ENCODE results near the gene SH3BGRL.
"Not testable (repeated sequence)": the region's sequence is repeated elsewhere in the genome, so short reads cannot be mapped to it uniquely, and the experiment has no call there.

The SH3BGRL gene

DNA sequence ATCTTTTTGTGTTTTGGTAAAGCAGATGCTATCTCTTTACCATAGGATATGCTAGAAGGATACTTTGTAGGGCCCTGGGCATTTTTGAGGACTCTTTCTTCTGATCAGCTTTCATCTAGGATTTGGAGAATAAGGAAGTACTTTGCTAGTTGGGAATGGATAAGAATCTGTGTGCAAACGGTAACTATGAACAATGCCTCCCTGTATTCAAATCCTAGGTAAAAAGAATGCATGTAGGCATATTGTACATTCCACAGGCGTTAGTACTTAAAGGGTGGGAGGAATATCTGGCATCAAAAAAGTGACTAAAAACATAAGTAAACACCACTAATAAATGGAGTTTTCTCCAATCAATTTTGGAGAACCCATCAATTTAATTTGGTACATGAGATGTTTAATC lies 59.7 kb downstream of the SH3BGRL start:
- no peak for DNase-seq

DNA sequence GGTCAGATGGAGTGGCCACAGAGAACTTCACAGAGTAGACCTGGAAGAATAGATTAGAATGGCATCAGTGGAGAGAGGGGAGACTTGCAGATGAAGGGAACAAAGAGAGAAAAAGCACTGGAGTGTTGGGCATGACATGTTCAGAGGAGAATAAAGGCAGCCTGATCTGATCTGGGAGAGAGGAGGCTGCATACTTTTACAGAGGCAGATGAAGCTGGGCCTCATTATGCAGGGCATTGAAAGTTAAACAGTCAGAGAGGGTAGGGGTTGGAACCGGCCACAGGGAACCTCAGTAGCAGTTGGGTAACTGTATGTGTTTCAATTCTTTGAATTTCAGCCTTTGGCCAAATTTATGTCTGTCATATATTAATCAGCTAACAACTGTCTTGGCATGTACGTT lies 61.2 kb downstream of the SH3BGRL start:
- no peak for DNase-seq

DNA sequence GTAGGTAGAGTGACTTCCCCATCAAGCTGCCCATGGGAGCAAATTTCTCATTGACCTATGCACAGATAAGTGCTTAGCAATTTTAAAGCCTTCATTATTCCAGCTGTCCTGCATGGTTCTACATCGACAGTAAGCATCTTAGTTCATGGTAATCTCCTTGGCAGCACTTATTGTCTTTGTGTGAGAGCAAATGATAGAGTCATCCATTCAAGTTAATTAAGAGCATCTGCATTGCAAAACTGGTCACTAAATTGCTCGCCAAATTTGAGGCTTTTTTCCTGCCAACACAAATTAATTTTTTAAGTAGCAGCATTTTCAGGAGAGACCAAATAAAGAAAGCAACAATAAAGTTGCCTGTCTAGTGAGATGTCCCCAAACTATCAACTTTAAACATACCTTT lies 76.7 kb downstream of the SH3BGRL start:
- no peak for DNase-seq

GRCh38 chrX:81280148-81280547 lies 78.2 kb downstream of the SH3BGRL start:
- DNase-seq = no peak

DNA sequence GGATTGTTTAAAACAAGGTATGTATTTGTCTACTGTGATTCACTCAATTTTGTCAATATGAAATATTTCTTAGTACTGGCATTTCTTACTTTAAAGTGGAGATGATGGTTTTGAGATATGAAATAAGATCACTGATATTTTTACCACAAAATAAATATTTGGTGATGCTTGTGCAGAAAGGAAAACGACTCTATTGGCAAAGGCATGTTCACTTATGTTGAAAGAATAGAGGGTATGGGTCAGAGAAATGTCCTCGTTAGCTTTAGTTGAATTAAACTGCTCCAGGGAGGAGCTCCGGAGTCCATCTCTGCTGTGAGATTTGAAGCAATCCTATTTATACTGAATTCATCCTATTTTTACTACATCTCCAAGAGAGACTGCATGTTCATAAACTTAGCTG lies 84.2 kb downstream of the SH3BGRL start:
- DNase-seq = no peak

DNA sequence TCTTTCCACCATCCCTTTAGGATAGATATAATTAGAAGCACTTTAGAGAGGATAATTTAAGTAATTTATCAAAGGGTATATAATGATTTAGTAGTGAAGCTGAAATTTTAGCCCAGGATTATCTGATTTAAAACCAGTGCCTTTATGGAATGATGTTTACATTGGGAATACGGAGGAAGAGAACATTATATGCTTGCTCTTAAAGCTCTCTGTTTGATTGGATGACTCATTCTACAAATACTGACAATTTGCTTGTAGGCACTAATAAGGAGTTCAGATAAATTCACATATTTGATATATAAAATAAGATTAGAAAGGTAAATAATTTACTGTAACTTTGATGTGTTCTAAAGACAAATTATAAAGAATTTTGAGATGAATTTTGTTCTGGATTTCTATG lies 84.7 kb downstream of the SH3BGRL start:
- DNase-seq = no peak

GRCh38 chrX:81291996-81292395 lies 90.1 kb downstream of the SH3BGRL start:
- DNase-seq = no peak

GRCh38 chrX:81294101-81294500 lies 92.2 kb downstream of the SH3BGRL start:
- DNase-seq = no peak

- DNase-seq = no peak
Measured at GRCh38 chrX:81301877-81302276, 100.0 kb downstream of the SH3BGRL start.

DNA sequence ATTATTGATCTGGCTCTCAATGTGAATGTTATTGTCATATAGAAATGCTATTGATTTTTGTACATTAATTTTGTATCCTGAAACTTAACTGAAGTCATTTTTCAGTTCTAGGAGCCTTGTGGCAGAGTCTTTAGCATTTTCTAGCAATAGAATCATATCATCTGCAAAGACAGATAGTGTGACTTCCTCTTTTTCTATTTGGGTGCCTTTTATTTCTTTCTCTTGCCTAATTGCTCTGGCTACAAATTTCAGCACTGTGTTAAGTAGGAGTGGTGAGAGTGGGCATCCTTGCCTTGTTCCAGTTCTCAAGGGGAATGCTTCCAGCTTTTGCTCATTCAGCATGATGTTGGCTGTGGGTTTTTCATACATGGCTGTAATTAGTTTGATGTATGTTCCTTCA lies 102.7 kb downstream of the SH3BGRL start:
- no peak for DNase-seq

GRCh38 chrX:81305240-81305639 lies 103.3 kb downstream of the SH3BGRL start:
- DNase-seq = no peak

- DNase-seq = no peak
Measured at GRCh38 chrX:81308086-81308829, 106.4 kb downstream of the SH3BGRL start.

- DNase-seq = no peak
Measured at GRCh38 chrX:81316163-81316562, 114.3 kb downstream of the SH3BGRL start.

DNA sequence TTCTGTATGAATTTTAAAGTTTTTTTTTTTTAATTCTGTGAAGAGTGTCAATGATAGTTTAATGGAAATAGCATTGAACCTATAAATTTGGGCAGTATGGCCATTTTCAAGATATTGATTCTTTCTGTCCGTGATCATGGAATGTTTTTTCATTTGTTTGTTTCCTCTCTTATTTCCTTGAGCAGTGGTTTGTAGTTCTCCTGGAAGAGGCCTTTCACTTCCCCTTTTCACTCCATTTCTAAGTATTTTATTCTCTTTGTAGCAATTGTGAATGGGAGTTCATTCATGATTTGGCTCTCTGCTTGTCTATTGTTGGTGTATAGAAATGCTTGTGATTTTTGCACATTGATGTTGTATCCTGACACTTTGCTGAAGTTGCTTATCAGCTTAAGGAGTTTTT lies 129.8 kb downstream of the SH3BGRL start:
- DNase-seq = not testable (repeated sequence)

DNA sequence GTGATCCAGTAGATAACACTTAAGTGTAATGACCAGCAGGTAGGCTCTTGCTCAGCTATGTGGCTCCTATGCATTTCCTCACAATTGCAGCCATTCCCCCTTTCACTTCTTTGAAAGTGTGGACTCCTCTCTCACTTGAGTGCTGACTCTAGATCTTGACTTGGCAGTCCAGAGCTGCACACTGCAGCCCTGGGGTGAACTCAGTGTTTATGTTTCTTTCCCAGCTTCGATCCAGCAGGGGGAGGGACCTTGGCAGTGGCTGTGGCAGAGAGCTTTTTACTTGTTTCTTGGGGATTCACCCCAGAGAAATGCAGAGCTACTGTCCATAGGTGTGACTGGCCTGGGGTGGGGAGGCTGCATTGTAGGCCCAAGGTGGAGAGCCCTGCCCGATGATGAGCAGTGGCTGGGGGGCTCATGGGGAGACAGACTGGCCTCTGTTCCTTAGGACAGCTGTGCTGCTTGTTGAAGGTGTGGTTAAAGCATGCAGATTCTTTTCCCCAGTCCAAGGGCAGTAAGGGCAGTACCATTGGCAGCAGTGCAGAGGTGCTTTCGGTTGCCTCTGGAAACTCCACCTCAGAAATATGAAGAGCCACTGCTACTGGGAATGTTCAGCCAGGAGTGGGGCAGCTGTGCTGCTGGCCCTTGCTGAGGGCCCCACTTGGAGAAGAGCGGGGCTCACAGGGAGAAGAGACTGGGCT lies 134.7 kb downstream of the SH3BGRL start:
- DNase-seq = no peak

- no peak for DNase-seq
Measured at GRCh38 chrX:81337805-81338204, 135.9 kb downstream of the SH3BGRL start.

GRCh38 chrX:81338924-81339323 lies 137.0 kb downstream of the SH3BGRL start:
- no peak for DNase-seq

- DNase-seq = not testable (repeated sequence)
Measured at GRCh38 chrX:81345296-81345695, 143.4 kb downstream of the SH3BGRL start.

Data from NCI-H1417 treated with DMSO at 0.1 percent for 48 hours (cell line).